Ovary (tissue), 3 donors: ENCODE results near the gene PLCL1.

Experiments
- EP300 ChIP-seq: sonication (generic); formaldehyde crosslinking; IDR thresholded peaks from one replicate; pipeline ENCODE4 v1.6.1; 2017; ENCODE audit warnings: antibody characterized with exemption
- TF ChIP-seq, protein P1 (sequence below), 3 donors: fragments of 450-650 bp in 2 of 3; fragments of 200-600 bp in 1 of 3; IDR thresholded peaks; one replicate each; pipeline versions ENCODE4 v1.5.1 to v1.8.0; 2016 to 2022; ENCODE audit warnings: antibody characterized with exemption in 3 of 3, mild to moderate bottlenecking in 1 of 3
- donor health status: DM: no; HTN: no; CAD: no.

DNA sequence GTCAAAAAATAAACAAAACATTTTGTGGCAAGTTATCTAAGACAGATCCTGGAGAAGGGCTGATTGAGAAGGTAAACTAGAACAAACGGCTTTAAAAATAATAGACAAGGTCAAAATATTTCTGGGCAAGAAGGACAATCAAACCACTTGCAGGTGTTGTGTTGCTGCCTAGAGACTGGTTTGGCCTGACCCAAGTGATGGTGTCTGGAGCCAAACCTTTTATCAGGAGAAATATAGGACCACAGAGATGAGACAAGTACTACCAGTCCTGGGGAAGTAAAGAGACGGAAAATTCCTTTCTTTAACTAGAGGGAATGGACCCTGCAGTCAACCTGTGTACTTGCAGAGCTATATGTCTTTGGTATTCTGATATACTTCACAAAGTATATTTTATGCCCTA is 44.2 kb downstream of the PLCL1 start:
- TF ChIP-seq, protein P1, sequence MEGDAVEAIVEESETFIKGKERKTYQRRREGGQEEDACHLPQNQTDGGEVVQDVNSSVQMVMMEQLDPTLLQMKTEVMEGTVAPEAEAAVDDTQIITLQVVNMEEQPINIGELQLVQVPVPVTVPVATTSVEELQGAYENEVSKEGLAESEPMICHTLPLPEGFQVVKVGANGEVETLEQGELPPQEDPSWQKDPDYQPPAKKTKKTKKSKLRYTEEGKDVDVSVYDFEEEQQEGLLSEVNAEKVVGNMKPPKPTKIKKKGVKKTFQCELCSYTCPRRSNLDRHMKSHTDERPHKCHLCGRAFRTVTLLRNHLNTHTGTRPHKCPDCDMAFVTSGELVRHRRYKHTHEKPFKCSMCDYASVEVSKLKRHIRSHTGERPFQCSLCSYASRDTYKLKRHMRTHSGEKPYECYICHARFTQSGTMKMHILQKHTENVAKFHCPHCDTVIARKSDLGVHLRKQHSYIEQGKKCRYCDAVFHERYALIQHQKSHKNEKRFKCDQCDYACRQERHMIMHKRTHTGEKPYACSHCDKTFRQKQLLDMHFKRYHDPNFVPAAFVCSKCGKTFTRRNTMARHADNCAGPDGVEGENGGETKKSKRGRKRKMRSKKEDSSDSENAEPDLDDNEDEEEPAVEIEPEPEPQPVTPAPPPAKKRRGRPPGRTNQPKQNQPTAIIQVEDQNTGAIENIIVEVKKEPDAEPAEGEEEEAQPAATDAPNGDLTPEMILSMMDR (IDR thresholded peaks at IDR 0.05), result no peak
- TF ChIP-seq EP300, result no peak
